Mesenchymal stem cell (in vitro differentiated cells and primary cell): ENCODE data around the gene NMUR1.
A peak's percentile ranks its signal among the peaks of the same experiment; 100 is the strongest.

Experiments
- DNase-seq: peaks from one replicate; pipeline ENCODE4 v3.0.0-alpha.2; 2013
- H2AFZ ChIP-seq: one replicate; pipeline ENCODE4 v1.6.1; 2013; ENCODE audit warnings: low read depth, mild to moderate bottlenecking, control low read depth, inconsistent platforms, low read length, moderate library complexity
- H2AK5ac ChIP-seq: 2 replicates; pipeline ENCODE4 v1.6.1; 2013; ENCODE audit warnings: low read length, moderate library complexity, mild to moderate bottlenecking, inconsistent platforms; ENCODE audit not compliant: severe bottlenecking
- H2BK120ac ChIP-seq: one replicate; pipeline ENCODE4 v1.6.1; 2013; ENCODE audit warnings: low read depth, mild to moderate bottlenecking, inconsistent platforms, low read length, moderate library complexity
- H2BK12ac ChIP-seq, 2 experiments: one replicate each; pipeline ENCODE4 v1.6.1; 2013; ENCODE audit warnings: inconsistent platforms in 2 of 2, low read length in 2 of 2, mild to moderate bottlenecking in 2 of 2, moderate library complexity in 2 of 2, control low read depth in 1 of 2
- H2BK15ac ChIP-seq: one replicate; pipeline ENCODE4 v1.6.1; 2013; ENCODE audit warnings: mild to moderate bottlenecking, low read depth, inconsistent platforms; ENCODE audit not compliant: poor library complexity, severe bottlenecking
- H2BK5ac ChIP-seq: 2 replicates; pipeline ENCODE4 v1.6.1; 2013; ENCODE audit warnings: low read depth, mild to moderate bottlenecking, low read length, control low read depth, inconsistent platforms; ENCODE audit not compliant: poor library complexity, severe bottlenecking
- H3K14ac ChIP-seq, 2 experiments: one replicate each; pipeline ENCODE4 v1.6.1; 2013; ENCODE audit warnings: inconsistent platforms in 2 of 2, low read length in 2 of 2, control low read depth in 1 of 2, mild to moderate bottlenecking in 1 of 2, moderate library complexity in 1 of 2
- H3K18ac ChIP-seq, 2 experiments: one replicate each; pipeline ENCODE4 v1.6.1; 2013; ENCODE audit warnings: inconsistent platforms in 2 of 2, low read length in 2 of 2, control low read depth in 1 of 2, low read depth in 1 of 2, mild to moderate bottlenecking in 1 of 2
- H3K23ac ChIP-seq, 2 experiments: one replicate each; pipeline ENCODE4 v1.6.1; 2013; ENCODE audit warnings: inconsistent platforms in 2 of 2, low read length in 2 of 2, mild to moderate bottlenecking in 2 of 2, moderate library complexity in 2 of 2, control low read depth in 1 of 2
- H3K27ac ChIP-seq: 2 replicates; pipeline ENCODE4 v1.5.1; 2013; ENCODE audit warnings: mild to moderate bottlenecking, moderate library complexity, low read length, control low read depth, inconsistent platforms; ENCODE audit not compliant: poor library complexity, severe bottlenecking
- H3K27me3 ChIP-seq, 2 experiments: 2 replicates each; pipeline versions ENCODE4 v1.6.1 to v1.7.0; 2013; ENCODE audit warnings: low read length in 2 of 2, mild to moderate bottlenecking in 2 of 2, moderate library complexity in 2 of 2, control low read depth in 1 of 2, inconsistent platforms in 1 of 2; ENCODE audit not compliant: control insufficient read depth in 1 of 2, insufficient read depth in 1 of 2
- H3K36me3 ChIP-seq, 2 experiments: 2 replicates each; pipeline versions ENCODE4 v1.6.1 to v1.7.0; 2013; ENCODE audit warnings: low read length in 2 of 2, control low read depth in 1 of 2, inconsistent platforms in 1 of 2, low read depth in 1 of 2, mild to moderate bottlenecking in 1 of 2; ENCODE audit not compliant: insufficient read depth in 2 of 2, control insufficient read depth in 1 of 2
- H3K4ac ChIP-seq, 2 experiments: one replicate each; pipeline ENCODE4 v1.6.1; 2013; ENCODE audit warnings: inconsistent platforms in 2 of 2, low read length in 2 of 2, mild to moderate bottlenecking in 2 of 2, moderate library complexity in 2 of 2, control low read depth in 1 of 2, low read depth in 1 of 2
- H3K4me1 ChIP-seq: 2 replicates; pipeline ENCODE4 v1.6.1; 2013; ENCODE audit warnings: low read depth, low read length, control low read depth; ENCODE audit not compliant: control insufficient read depth, insufficient read depth
- H3K4me2 ChIP-seq: 2 replicates; pipeline ENCODE4 v1.6.1; 2013; ENCODE audit warnings: low read length, mild to moderate bottlenecking, inconsistent platforms; ENCODE audit not compliant: poor library complexity, severe bottlenecking
- H3K4me3 ChIP-seq, 2 experiments: 2 replicates each; pipeline versions ENCODE4 v1.5.1 to v1.7.0; 2013; ENCODE audit warnings: low read length in 2 of 2, mild to moderate bottlenecking in 2 of 2, control low read depth in 1 of 2, low read depth in 1 of 2; ENCODE audit not compliant: insufficient read depth in 1 of 2
- H3K79me1 ChIP-seq: replicated peaks from 2 replicates; pipeline ENCODE4 v1.6.1; 2013; ENCODE audit warnings: mild to moderate bottlenecking, control low read depth, low read length, inconsistent platforms; ENCODE audit not compliant: poor library complexity, severe bottlenecking
- H3K9ac ChIP-seq: 2 replicates; pipeline ENCODE4 v1.7.0; 2013; ENCODE audit warnings: mild to moderate bottlenecking, low read length, moderate library complexity
- H3K9me3 ChIP-seq: 2 replicates; pipeline ENCODE4 v1.7.0; 2013; ENCODE audit warnings: mild to moderate bottlenecking, low read length; ENCODE audit not compliant: control insufficient read depth
- H4K8ac ChIP-seq: one replicate; pipeline ENCODE4 v1.6.1; 2013; ENCODE audit warnings: inconsistent platforms, mild to moderate bottlenecking, low read length, moderate library complexity
- H4K91ac ChIP-seq: one replicate; pipeline ENCODE4 v1.6.1; 2013; ENCODE audit warnings: mild to moderate bottlenecking, low read length, inconsistent platforms
- WGBS: methylation state at CpG from one replicate; pipeline ENCODE4 v1.1.7; 2013; ENCODE audit warnings: mixed read lengths; 5-methylcytosine and 5-hydroxymethylcytosine counted together

The NMUR1 gene

DNA sequence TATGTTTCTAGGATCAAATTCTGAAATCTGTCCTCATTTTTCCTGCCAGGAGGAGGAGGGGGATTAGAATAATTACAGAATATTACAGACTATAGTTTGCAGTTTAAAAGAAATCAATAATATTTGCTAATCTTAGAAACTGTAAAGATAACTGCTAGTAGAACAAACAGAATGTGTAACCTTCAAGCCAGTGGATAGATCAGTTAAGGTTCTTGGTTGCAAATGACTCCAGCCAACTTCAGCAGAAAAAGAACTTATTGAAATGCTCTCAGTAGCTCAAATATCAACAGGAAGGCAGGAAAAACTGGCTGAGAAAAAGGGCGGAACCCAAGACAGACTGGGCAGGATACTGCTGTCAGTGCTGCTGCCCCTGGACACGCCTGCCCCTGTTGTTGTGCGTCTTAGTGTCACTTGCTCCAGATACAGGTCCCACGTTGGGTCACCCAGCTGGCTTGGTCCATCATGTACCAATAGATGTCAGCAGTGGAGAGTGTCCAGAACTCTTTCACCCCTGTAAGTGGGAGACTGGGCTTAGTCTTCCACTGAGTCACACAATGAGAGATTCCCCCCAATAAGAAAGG lies 10.2 kb downstream of the NMUR1 start:
- Histone ChIP-seq H3K36me3 (no peaks in the 10 kb centered on the region), H3K9me3 (no peaks in the 10 kb centered on the region), H3K14ac (no peak overlapping the region), H2BK5ac (no peak overlapping the region), H2BK12ac (no peak overlapping the region), H2BK15ac (no peak overlapping the region), H3K27ac (no peak overlapping the region), H3K4me1 (no peaks in the 10 kb centered on the region), H3K4me3 (no peak overlapping the region), H2AK5ac (no peak overlapping the region), H3K23ac (no peak overlapping the region), H4K91ac (no peak overlapping the region), H2AFZ (no peak overlapping the region), H3K79me1 (no peaks in the 10 kb centered on the region), H3K4me2 (no peak overlapping the region), H3K4ac (no peak overlapping the region), H2BK120ac (no peak overlapping the region), H3K18ac (no peak overlapping the region), H4K8ac (peak overlapping the region; percentile 64), H3K27me3 (peaks cover 0 to 11% of the 10 kb centered on the region in 2 experiments), H3K9ac (no peak overlapping the region)
- WGBS: 77% methylated on average over 4 of the region's 4 CpGs
- DNase-seq: no peak

DNA sequence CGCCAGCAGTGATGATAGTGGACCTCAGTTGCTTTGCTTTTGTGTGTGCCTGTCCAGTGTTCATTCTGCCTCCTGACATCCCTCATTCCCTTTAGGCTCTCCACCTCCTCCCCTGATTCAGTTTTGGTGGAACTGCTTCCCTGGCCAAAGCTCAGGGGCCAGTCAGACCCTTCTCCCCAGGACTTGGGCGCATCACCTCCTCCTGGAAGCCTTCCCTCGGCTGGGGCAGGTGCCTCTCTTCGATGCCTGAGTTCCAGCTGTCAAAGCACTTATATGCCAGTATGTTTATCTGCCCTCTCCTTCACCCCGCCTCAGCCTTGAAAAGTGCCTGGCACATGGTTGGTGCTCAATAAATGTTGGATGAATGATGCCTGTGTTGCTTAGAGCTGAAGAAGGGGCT lies 11.5 kb downstream of the NMUR1 start:
- WGBS: 98% methylated on average over 5 of the region's 5 CpGs
- Histone ChIP-seq H3K4ac (no peak overlapping the region), H3K9ac (no peak overlapping the region), H4K8ac (no peak overlapping the region), H2BK12ac (no peak overlapping the region), H3K27ac (no peak overlapping the region), H3K36me3 (no peaks in the 10 kb centered on the region), H2BK120ac (no peak overlapping the region), H3K79me1 (peaks cover 4% of the 10 kb centered on the region), H3K4me3 (no peak overlapping the region), H2BK5ac (no peak overlapping the region), H3K23ac (no peak overlapping the region), H3K4me1 (no peaks in the 10 kb centered on the region), H2BK15ac (no peak overlapping the region), H2AFZ (no peak overlapping the region), H3K18ac (no peak overlapping the region), H4K91ac (peak overlapping the region; percentile 11), H3K9me3 (no peaks in the 10 kb centered on the region), H3K4me2 (no peak overlapping the region), H3K27me3 (peaks cover 0 to 11% of the 10 kb centered on the region in 2 experiments), H2AK5ac (no peak overlapping the region), H3K14ac (no peak overlapping the region)
- DNase-seq: no peak

DNA sequence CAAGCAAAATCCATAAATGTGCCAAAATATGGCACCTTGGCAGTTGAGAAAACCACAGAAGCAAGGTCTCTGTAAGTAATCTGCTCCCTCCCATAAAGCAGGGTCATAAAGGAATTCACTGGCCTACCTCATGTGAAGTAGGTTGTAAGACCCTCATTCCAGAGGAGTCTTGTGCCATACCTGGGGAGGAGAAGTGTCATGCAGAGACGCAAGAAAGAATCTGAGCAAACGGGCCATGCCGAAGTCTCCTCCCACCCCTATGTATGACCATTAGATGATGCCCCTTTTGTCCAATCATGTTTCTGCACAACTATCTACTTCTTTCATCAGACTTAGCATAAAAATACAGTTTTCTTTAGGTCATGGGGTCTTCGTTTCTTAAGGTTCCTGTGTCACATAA lies 14.6 kb downstream of the NMUR1 start:
- no peak overlapping the region for H3K9ac ChIP-seq
- no peak overlapping the region for H3K4me2 ChIP-seq
- H3K4ac ChIP-seq: no peak overlapping the region
- peaks cover 0 to 10% of the 10 kb centered on the region in 2 experiments for H3K27me3 ChIP-seq
- H2BK5ac ChIP-seq: no peak overlapping the region
- no peak overlapping the region for H3K27ac ChIP-seq
- 97% methylated on average over 3 of the region's 4 CpGs for WGBS
- no peak overlapping the region for H2BK120ac ChIP-seq
- no peak for DNase-seq
- H3K23ac ChIP-seq: no peak overlapping the region
- H2AFZ ChIP-seq: no peak overlapping the region
- no peaks in the 10 kb centered on the region for H3K9me3 ChIP-seq
- no peaks in the 10 kb centered on the region for H3K4me1 ChIP-seq
- H3K36me3 ChIP-seq: no peaks in the 10 kb centered on the region
- H4K91ac ChIP-seq: no peak overlapping the region
- H3K14ac ChIP-seq: no peak overlapping the region
- no peak overlapping the region for H2AK5ac ChIP-seq
- no peak overlapping the region for H4K8ac ChIP-seq
- H3K79me1 ChIP-seq: peaks cover 4% of the 10 kb centered on the region
- no peak overlapping the region for H3K4me3 ChIP-seq
- no peak overlapping the region for H2BK15ac ChIP-seq
- H2BK12ac ChIP-seq: no peak overlapping the region
- no peak overlapping the region for H3K18ac ChIP-seq

DNA sequence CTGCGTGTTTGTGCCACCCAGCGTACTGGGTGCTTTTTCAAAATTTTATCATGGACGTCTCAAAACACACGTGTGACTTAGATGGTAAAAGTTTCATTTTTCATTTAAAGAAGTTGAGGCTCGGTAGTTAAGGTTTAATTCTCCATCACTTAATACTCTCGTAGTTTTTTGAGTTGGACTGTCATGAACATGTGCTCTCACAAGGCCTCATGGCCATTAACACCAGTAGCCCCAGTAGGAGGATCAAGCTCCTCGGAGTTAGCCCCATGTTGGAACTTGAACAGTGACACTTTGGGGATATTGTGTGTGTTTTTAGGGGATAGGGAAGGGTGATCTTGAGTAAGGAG lies 15.3 kb downstream of the NMUR1 start:
- H2BK120ac ChIP-seq: no peak overlapping the region
- peak overlapping the region in 1 of 2 experiments; percentile 42 for H3K4ac ChIP-seq
- peak overlapping the region; percentile 97 for H2AFZ ChIP-seq
- peak overlapping the region; percentile 99 for H4K8ac ChIP-seq
- no peaks in the 10 kb centered on the region for H3K9me3 ChIP-seq
- peaks cover 4% of the 10 kb centered on the region for H3K79me1 ChIP-seq
- no peak overlapping the region for H3K27ac ChIP-seq
- no peak overlapping the region for H2BK15ac ChIP-seq
- H3K4me3 ChIP-seq: peak overlapping the region; percentile 80 to 97
- H3K4me1 ChIP-seq: no peaks in the 10 kb centered on the region
- WGBS: 54% methylated on average over 6 of the region's 7 CpGs
- H3K9ac ChIP-seq: peak overlapping the region; percentile 98
- H3K14ac ChIP-seq: peak overlapping the region in 1 of 2 experiments; percentile 73
- H4K91ac ChIP-seq: no peak overlapping the region
- H3K27me3 ChIP-seq: peaks cover 0 to 4% of the 10 kb centered on the region in 2 experiments
- peak overlapping the region; percentile 94 for H3K4me2 ChIP-seq
- DNase-seq: no peak
- H3K23ac ChIP-seq: no peak overlapping the region
- no peak overlapping the region for H2BK12ac ChIP-seq
- H2BK5ac ChIP-seq: no peak overlapping the region
- no peak overlapping the region for H2AK5ac ChIP-seq
- H3K18ac ChIP-seq: peak overlapping the region; percentile 83 to 94
- no peaks in the 10 kb centered on the region for H3K36me3 ChIP-seq
